H1 (cell line): ENCODE data around the gene TBC1D24. TPM values are rescaled to one million over a fixed set of nuclear protein-coding genes. Genes with fewer than 3 reads are reported as not detected.

Experiments used
- KDM1A ChIP-seq: fragments of 200-600, 300-600 bp; sonication (generic); IDR thresholded peaks from 2 replicates; pipeline ENCODE4 v1.7.1; 2016; ENCODE audit warnings: mild to moderate bottlenecking, low read length, borderline replicate concordance
- POLR2AphosphoS5 ChIP-seq: IDR thresholded peaks from 2 replicates; pipeline ENCODE4 v1.6.1; 2011; ENCODE audit warnings: low read depth, low read length
- RFX5 ChIP-seq: IDR thresholded peaks from 2 replicates; pipeline ENCODE4 v1.6.1; 2011; ENCODE audit warnings: low read depth, low read length, improper control_type of control experiment, borderline replicate concordance
- TAF7 ChIP-seq: optimal IDR thresholded peaks from 2 replicates; pipeline ENCODE3; 2011; ENCODE audit warnings: low read depth, mild to moderate bottlenecking, inconsistent platforms, low read length, moderate library complexity, borderline replicate concordance
- polyA plus RNA-seq, 7 experiments: library from polyadenylated mRNA; depleted of rRNA in 3 of 7; stranded (reverse) in 5 of 7; unstranded in 2 of 7; fragments of >200 nt in 5 of 7; fragments of 200-250 nt in 2 of 7; gene quantifications; 1 replicate in 5 of 7; 2 replicates in 1 of 7; 4 replicates in 1 of 7; pipeline versions ENCODE4 v1.2.1 to v1.2.3, GENCODE V29; 2011 to 2013; ENCODE audit warnings: missing spikeins in 2 of 7, mixed read lengths in 2 of 7
- total RNA-seq: library from RNA; stranded (reverse); fragmentation: NEBNext Ultra II Directional; extraction: Animal tissue kit (Norgen Biotek cat#: 25700); gene quantifications from 2 replicates; pipeline ENCODE4 v1.2.1, GENCODE V29; 2021
- TF ChIP-seq, protein P1 (sequence below): IDR thresholded peaks from 2 replicates; pipeline ENCODE4 v1.6.1; 2012; ENCODE audit warnings: inconsistent platforms

Gene TBC1D24
- total and polyA plus RNA-seq, 2 of the 8 experiments (the other 6 are each of a cell fraction or from before 2014, with no cell fraction given), result 8.7 to 21.5 TPM

DNA sequence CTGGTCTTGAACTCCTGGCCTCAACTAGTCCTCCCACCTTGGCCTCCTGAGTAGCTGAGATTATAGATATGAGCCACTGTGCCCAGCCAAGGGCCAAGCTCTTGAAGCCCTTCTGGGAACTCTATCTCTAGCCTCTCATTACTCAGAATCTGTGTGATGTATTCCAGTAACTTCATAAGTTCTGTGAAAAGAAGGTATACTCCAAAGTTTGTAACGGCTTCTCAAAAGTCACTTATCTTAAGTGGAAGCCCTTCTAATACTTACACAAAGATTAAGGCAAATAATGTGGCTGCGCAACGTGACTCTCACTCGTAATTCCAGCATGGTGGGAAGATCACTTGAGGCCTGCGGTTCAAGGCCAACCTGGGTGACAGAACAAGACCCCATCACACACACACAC lies 19.7 kb downstream of the TBC1D24 start (continued):
- TF ChIP-seq POLR2AphosphoS5 (no peak), RFX5 (no peak), KDM1A (no peak), TAF7 (no peak)
- TF ChIP-seq, protein P1, sequence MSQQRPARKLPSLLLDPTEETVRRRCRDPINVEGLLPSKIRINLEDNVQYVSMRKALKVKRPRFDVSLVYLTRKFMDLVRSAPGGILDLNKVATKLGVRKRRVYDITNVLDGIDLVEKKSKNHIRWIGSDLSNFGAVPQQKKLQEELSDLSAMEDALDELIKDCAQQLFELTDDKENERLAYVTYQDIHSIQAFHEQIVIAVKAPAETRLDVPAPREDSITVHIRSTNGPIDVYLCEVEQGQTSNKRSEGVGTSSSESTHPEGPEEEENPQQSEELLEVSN, result no peak
